Erythroblast (primary cell): Measurements from ENCODE around the gene NKAPL.

Experiments
- GATA1 ChIP-seq: IDR thresholded peaks from 2 replicates; pipeline ENCODE4 v1.6.1; 2011; ENCODE audit warnings: low read depth, mild to moderate bottlenecking, control low read depth, low read length, moderate library complexity
- POLR2A ChIP-seq: IDR thresholded peaks from 2 replicates; pipeline ENCODE4 v1.6.1; 2011; ENCODE audit warnings: mild to moderate bottlenecking, low read length

DNA sequence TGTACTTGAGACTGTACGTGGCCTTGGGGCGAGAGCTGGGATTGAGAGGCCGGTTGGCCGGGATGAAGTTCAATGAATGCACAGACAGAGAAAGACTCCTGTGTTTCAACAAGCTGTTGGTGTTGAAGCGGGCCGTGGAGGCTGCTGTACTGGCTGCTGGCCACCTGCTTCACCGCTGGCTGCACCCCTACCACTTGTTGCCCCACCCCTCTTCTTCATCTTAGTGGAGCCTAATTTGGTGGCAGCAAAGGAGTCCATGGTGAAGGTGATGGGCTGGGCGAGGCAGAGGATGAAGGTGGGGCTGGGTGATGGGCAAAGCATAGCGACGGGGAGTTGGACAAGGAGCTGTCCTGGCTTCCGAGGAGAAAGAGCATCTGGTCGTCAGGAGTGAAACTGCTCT, 41.2 kb upstream of the NKAPL start:
- TF ChIP-seq POLR2A (no peak), GATA1 (no peak)
